HepG2 (cell line): ENCODE data around the gene SPAG6. TPM values are rescaled to one million over a fixed set of nuclear protein-coding genes. Genes with fewer than 3 reads are reported as not detected.

Source experiments
- CSRNP1 ChIP-seq: sonication (generic); formaldehyde crosslinking; IDR thresholded peaks from 2 replicates; pipeline ENCODE4 v1.8.1; 2023; ENCODE audit warnings: mild to moderate bottlenecking, missing genetic modification reagents
- GATA4 ChIP-seq: sonication (generic); IDR thresholded peaks from 2 replicates; pipeline ENCODE4 v1.6.1; 2016; ENCODE audit warnings: antibody characterized with exemption, low read depth, borderline replicate concordance
- GLI4 ChIP-seq: sonication (generic); formaldehyde crosslinking; IDR thresholded peaks from 2 replicates; pipeline ENCODE4 v1.5.1; 2020; ENCODE audit warnings: missing genetic modification reagents, mild to moderate bottlenecking, moderate library complexity, borderline replicate concordance
- HOXA7 ChIP-seq: sonication (generic); formaldehyde crosslinking; IDR thresholded peaks from 2 replicates; pipeline ENCODE4 v1.8.1; 2022; ENCODE audit warnings: mild to moderate bottlenecking, missing genetic modification reagents, moderate library complexity
- PPARG ChIP-seq: conservative IDR thresholded peaks from 2 replicates; pipeline ENCODE4 v1.6.1; 2016; ENCODE audit warnings: missing biosample characterization, missing genetic modification reagents
- SMAD3 ChIP-seq: sonication (generic); formaldehyde crosslinking; IDR thresholded peaks from 2 replicates; pipeline ENCODE4 v1.4.0; 2020; ENCODE audit warnings: missing genetic modification reagents
- ZNF407 ChIP-seq: sonication (generic); formaldehyde crosslinking; IDR thresholded peaks from one replicate; pipeline ENCODE4 v1.5.1; 2020; ENCODE audit warnings: mild to moderate bottlenecking, missing genetic modification reagents; ENCODE audit errors: not compliant biosample characterization
- ZNF607 ChIP-seq: sonication (generic); formaldehyde crosslinking; IDR thresholded peaks from 2 replicates; pipeline ENCODE4 v1.5.1; 2020; ENCODE audit warnings: missing genetic modification reagents, mild to moderate bottlenecking, borderline replicate concordance
- polyA plus RNA-seq, 8 experiments: library from polyadenylated mRNA; depleted of rRNA in 3 of 8; stranded (reverse) in 7 of 8; unstranded in 1 of 8; fragments of >200 nt; fragmentation: Illumina TruSeq in 4 of 8; extraction: Trizol in 4 of 8; gene quantifications; 2 replicates each; pipeline versions ENCODE4 v1.2.1 to v1.2.3, GENCODE V29; 2011 to 2016; ENCODE audit warnings: low read depth in 4 of 8, missing spikeins in 1 of 8, mixed read lengths in 1 of 8; ENCODE audit not compliant: insufficient read depth in 1 of 8
- total RNA-seq, 5 experiments: library from RNA; depleted of rRNA; stranded (reverse); fragments of >200 nt; fragmentation: Illumina TruSeq; extraction: Trizol; gene quantifications; 2 replicates each; pipeline ENCODE4 v1.2.3, GENCODE V29; 2016; ENCODE audit warnings: low read depth in 1 of 5

SPAG6 gene
- total and polyA plus RNA-seq, 2 of the 13 experiments (the other 11 are each of a cell fraction or from before 2014, with no cell fraction given), result not detected

GRCh38 chr10:22346096-22346661 lies 883 bp downstream of the SPAG6 start (continued):
- TF ChIP-seq ZNF407 (no peak), ZNF607 (no peak), HOXA7 (CRISPR knock-in tag) (no peak), GATA4 (no peak), CSRNP1 (CRISPR knock-in tag) (no peak), GLI4 (CRISPR knock-in tag) (no peak), PPARG (CRISPR knock-in tag) (no peak), SMAD3 (CRISPR knock-in tag) (no peak)
- TF ChIP-seq, all 625 proteins: peak for 0
